ENCODE results near the gene FBP2.

GRCh38 chr9:94611638-94612068 is 18.0 kb upstream of the FBP2 start:
- no peak for TF ChIP-seq CTCF (conservative IDR thresholded peaks at IDR 0.05 in 1 of 2, IDR thresholded peaks at IDR 0.05 in 1 of 2; ENCODE audit: low read depth in 1 of 2, low read length in 2 of 2)
- TF ChIP-seq EZH2 (IDR thresholded peaks at IDR 0.05; ENCODE audit: low read length, missing control alignments), result no peak
